Measurements from ENCODE around the gene RTN4RL1.

Gene RTN4RL1

GRCh38 chr17:1945621-1946020 lies 79.5 kb downstream of the RTN4RL1 start:
- no peak for DNase-seq

DNA sequence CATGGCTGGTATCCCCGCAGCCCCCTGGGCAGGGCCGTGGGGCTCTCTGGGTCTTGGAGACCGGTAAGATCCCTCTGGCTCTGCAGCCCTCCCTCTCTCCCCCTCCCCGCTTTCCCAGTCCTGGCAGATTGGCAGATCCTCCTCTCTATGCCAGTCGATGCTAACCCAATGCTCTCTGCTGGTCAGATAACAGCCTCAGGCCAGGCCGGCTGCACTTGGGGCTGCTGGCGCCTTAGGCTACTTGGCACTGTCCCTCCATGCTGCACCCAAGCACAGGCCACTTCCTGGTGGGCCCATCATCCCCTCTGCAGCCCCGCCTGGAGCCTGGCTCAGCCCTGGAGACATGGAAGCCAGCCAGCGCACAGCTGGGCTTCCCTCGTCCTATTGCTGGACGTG lies 81.7 kb downstream of the RTN4RL1 start:
- DNase-seq = no peak

- no peak for DNase-seq
Measured at GRCh38 chr17:1942666-1943435, 82.3 kb downstream of the RTN4RL1 start.

- no peak for DNase-seq
Measured at GRCh38 chr17:1942066-1942365, 83.1 kb downstream of the RTN4RL1 start.

DNA sequence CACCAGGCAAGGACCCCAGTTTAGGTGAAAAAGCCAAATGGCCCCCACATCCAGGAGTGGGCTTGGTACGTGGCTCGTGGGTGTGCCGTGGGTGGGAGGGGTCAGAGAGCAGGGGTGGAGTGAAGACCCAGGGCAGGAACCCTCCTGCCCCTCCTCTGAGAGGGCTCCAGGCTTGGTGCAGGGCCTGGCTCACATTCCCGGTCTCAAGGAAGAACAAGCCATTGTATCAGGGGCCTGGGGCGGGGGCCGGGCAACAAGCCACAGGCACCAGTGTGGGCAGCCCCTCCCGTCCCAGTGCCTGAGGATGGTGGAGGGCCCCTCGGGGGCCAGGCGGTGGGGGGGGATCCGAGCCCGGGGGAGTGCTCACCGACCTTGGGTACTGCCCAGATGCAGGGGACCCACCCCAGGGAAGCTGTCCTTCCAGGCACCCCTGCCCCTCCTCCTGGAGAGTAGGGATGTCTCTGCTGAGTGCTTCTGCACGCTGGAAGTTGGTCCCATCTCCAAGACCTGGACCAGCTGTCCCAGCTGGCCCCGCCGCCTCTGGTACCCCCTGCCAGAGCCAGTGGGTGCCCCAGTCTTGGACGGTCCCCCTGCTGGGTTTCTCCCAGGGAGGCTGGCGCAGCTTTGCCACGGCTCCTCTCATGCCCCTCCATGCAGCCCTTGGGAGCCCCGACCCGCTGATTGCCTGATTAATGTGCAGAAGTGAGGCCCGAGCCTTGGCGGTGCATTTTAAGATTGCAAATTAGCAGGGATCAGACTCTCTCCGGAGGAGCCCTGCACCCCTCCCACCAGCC lies 83.7 kb downstream of the RTN4RL1 start:
- no peak for DNase-seq

GRCh38 chr17:1940810-1941185 lies 84.3 kb downstream of the RTN4RL1 start:
- DNase-seq = no peak

DNA sequence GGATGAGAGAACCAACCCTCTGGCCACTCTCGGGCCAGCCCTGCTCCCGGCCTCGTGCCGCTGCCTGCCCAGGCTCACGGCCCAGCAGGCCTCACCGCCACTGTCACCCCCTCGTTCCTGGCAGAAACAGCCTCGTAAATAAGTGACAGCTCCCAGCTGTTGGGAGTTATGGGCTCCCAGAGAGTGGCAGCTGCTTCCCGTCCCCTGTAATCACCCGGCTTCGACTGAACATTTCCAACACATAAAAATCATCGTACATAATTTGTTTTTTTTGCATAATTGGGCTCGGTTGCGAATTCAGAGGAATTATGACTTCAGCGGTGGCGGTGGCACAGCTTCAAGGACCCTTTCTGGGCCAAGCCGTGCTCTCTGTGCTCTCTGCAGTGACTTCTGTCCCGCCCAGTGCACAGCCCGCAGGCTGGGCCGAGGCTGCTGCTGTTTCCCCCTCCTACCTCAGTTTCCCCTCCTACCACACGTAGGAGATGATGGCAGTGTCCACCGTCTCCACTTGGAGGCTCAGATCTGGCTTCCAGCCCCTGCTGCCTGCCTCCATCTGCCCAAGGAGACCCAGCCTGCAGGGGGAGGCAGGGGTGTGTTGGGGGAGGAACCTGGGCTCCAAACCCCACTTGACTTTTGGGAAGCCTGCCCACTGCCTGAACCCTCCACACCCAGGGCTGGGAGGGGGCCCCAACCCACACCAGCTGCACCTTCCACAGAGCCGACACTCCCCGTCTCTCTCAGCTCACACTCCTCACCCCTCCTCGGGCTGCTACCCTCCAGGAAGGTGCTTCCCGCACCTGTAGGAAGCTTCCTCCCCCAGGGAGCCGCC lies 84.9 kb downstream of the RTN4RL1 start:
- DNase-seq = no peak

DNA sequence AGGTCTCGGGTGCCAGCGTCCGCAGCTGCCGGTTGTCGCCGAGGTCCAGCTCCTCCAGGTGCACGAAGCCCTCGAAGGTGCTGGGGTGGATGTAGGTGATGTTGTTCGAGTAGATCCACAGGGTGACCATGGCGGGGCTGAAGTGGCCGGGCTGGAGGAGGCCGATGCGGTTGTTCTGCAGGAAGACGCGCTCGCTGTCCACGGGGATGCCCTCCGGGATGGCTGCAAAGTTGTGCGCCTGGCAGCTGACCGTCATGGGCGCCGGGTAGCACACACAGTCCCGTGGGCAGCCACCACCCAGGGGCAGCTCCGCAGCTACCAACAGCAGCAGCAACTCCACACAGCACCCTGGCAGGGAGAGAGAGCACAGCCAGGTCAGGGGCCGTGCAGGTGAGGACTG lies 87.7 kb downstream of the RTN4RL1 start:
- no peak for DNase-seq

- DNase-seq = no peak
Measured at GRCh38 chr17:1936766-1937165, 88.4 kb downstream of the RTN4RL1 start.

GRCh38 chr17:1934901-1935300 lies 90.2 kb downstream of the RTN4RL1 start:
- DNase-seq = no peak

DNA sequence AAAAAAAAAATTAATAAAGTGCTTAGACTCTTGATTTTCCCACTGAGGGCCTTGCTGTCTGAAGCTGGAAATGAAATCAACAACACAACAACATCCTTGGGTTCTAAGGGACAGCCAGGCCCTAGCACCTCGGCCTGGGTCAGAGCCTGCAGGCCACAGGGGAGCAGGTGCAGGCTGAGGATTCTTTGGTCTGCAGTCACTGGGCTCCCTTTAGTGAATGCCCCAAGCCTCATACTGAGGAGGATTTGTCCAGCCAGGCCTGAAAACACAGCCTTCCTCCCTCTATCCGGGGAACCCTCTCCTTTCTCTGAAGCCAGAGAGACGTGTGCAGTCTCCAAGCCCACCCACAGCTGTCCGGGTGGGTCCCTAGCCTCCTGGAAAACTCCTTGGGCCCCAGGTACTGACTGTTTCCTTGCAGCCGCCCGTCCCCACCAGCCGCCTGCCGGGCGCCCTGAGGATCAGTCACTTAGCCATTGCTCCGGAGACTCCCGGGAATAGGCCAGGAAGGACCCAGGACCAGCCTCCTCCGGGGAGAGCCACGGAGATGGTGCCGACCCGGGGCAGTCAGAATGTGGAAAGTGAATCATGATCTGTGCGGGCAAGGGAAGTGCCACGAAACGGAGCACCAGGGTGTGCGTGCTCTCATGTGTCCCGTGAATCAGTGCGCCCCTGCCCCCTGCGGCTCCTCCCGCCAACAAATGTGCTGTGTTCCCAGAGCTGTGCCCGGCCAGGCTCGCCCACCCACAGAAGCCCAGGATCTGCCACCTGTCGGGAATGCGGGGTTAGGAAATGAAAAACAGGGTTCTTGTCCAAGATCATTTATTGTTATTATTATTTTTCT lies 91.0 kb downstream of the RTN4RL1 start:
- no peak for DNase-seq

DNA sequence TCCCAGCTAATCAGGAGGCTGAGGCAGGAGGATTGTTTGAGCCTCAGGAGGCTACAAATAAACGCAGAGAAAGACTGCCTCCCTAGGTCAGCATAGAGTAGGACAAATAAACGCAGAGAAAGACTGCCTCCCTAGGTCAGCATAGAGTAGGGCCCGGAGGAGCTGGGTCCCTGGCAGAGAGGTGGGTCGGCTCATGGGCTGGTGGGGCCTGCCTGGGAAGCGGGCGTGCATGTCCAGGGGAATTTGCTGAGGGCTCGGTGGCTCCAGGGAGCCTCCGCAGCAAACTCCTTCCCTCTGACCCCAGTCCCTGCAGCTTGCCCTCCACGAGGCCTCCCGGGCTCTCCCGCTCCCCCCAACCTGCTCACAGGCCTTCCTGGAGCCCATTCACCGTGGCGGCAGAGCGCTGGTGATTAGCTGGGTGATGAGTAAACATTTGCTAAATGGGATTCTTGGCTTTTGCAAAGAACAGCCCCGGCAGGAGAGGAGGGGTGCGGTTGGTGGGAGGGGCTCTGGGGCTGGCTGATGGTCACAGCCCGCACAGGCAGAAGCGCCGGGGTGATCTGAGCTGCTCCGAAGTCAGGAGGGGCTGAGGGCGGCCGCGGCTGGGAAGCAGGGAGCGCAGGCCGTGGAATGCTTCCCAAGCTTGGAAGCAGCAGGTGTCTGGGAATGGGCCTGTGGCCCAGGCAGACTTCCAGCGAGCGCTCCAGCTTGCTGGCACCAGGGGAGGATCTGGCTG lies 93.1 kb downstream of the RTN4RL1 start:
- no peak for DNase-seq

GRCh38 chr17:1930337-1930645 lies 94.8 kb downstream of the RTN4RL1 start:
- DNase-seq = no peak

GRCh38 chr17:1928976-1929375 lies 96.2 kb downstream of the RTN4RL1 start:
- DNase-seq = no peak

GRCh38 chr17:1920948-1921351 lies 104.2 kb downstream of the RTN4RL1 start:
- no peak for DNase-seq

DNA sequence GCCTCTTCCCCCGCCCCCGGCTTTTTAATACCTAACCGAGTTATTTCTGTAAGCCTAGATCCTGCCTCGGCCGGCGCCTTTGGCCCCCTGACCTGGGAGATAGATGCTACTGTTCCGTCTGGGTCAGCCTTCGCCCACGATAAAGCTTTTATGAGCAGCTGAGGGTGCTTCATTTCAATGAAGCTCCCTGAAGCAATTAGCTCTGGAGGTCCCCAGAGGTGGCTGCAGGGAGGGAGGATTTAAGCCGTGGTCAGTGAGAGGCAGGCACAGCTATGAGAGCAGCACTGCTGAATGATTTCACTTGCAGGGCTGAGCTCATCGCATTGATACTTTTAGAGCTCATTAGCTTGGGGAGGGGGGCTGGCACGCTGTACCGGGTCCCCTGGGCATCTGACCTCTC lies 105.9 kb downstream of the RTN4RL1 start:
- no peak for DNase-seq

- DNase-seq = no peak
Measured at GRCh38 chr17:1918346-1919162, 106.6 kb downstream of the RTN4RL1 start.

DNA sequence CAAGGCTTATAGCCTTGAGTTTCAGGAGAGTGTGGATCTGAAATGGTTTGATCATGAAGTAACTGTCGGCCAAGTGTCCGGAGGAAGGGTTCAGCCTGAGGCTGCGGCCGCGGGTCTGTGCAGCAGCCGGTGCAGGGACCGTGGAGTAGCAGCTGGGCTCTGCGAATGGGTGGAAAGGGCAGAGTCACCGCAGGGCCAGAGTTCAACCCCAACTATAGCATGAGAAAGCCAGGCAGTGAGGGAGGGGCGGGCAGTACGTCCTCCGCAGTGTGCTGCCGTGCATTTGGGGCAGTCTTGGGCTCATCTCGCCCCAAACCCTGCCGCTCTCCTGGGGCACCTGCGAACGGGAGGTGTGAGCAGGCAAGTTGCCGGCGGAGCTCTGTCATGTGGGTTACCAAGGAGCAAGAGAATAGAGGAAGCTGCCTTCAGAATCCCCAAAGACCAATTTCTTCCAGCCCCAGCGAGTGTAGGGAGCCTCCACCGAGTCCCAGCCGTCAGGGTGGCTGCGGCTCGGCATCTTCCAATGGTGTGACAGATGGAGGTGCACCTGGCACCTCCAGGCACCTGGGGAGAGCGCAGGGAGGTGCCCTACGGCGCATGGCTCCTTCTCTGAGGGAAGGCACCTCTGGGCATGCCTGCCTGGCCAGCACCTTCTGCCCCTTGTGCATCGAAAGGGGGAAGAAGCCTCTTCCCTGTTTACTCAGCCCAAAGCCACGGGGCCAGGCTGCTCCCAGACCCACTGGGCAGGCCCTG lies 108.0 kb downstream of the RTN4RL1 start:
- DNase-seq = no peak

GRCh38 chr17:1916316-1916715 lies 108.8 kb downstream of the RTN4RL1 start:
- DNase-seq = no peak

GRCh38 chr17:1915889-1916288 lies 109.2 kb downstream of the RTN4RL1 start:
- DNase-seq = no peak

GRCh38 chr17:1914661-1915083 lies 110.5 kb downstream of the RTN4RL1 start:
- no peak for DNase-seq
